Transverse colon (tissue), 4 donors: ENCODE data around the gene NXPH4. TPM values are rescaled to one million over a fixed set of nuclear protein-coding genes. Genes with fewer than 3 reads are reported as not detected.

Experiments
- DNase-seq: peaks from one replicate; pipeline ENCODE4 v3.0.0-alpha.2; 2019
- H3K27ac ChIP-seq, 4 donors: fragments of 200-600 bp; sonication (generic); 2 replicates each; pipeline ENCODE4 v1.5.1; 2016 to 2018; ENCODE audit warnings: inconsistent platforms in 4 of 4
- H3K27me3 ChIP-seq: fragments of 200-600 bp; sonication (generic); 2 replicates; pipeline ENCODE4 v1.5.1; 2017; ENCODE audit warnings: inconsistent platforms
- H3K36me3 ChIP-seq, 4 donors: fragments of 200-600 bp; sonication (generic); 2 replicates each; pipeline ENCODE4 v1.5.1; 2017 to 2019; ENCODE audit warnings: inconsistent platforms in 4 of 4
- H3K4me1 ChIP-seq, 4 donors: fragments of 200-600 bp; sonication (generic); 2 replicates each; pipeline ENCODE4 v1.5.1; 2017 to 2020; ENCODE audit warnings: inconsistent platforms in 4 of 4
- H3K4me3 ChIP-seq, 4 donors: fragments of 200-600 bp; sonication (generic); 1 replicate in 1 of 4; 2 replicates in 3 of 4; pipeline versions ENCODE4 v1.5.1 to v1.6.1; 2017 to 2019; ENCODE audit warnings: inconsistent platforms in 4 of 4
- H3K9me3 ChIP-seq, 2 donors: fragments of 200-600 bp; sonication (generic); 2 replicates each; pipeline ENCODE4 v1.5.1; 2017 to 2019; ENCODE audit warnings: inconsistent platforms in 2 of 2
- CTCF ChIP-seq, 5 experiments: fragments of 200-600 bp in 3 of 5; fragments of 450-650 bp in 2 of 5; sonication (generic) in 3 of 5; IDR thresholded peaks; 1 replicate in 2 of 5; 2 replicates in 3 of 5; pipeline ENCODE4 v1.5.1; 2016 to 2017; ENCODE audit warnings: antibody characterized with exemption in 5 of 5, inconsistent platforms in 3 of 5, mild to moderate bottlenecking in 2 of 5, moderate library complexity in 1 of 5
- EP300 ChIP-seq: sonication (generic); formaldehyde crosslinking; IDR thresholded peaks from one replicate; pipeline ENCODE4 v1.6.1; 2017; ENCODE audit warnings: antibody characterized with exemption, low read depth
- POLR2A ChIP-seq: fragments of 450-650 bp; IDR thresholded peaks from one replicate; pipeline ENCODE4 v1.6.1; 2016; ENCODE audit warnings: antibody characterized with exemption, mild to moderate bottlenecking, moderate library complexity
- POLR2AphosphoS5 ChIP-seq, 3 donors: sonication (generic); formaldehyde crosslinking; IDR thresholded peaks; one replicate each; pipeline ENCODE4 v1.6.1; 2016; ENCODE audit warnings: antibody characterized with exemption in 3 of 3
- WGBS, 2 donors: methylation state at CpG; one replicate each; pipeline ENCODE4 v1.1.5; 2018; ENCODE audit warnings: low coverage in 1 of 2; 5-methylcytosine and 5-hydroxymethylcytosine counted together
- in situ Hi-C, 4 donors: fragments of 200-750 bp; cut with MboI; loops; one replicate each; pipeline versions ENCODE4 v1.15.0 to v1.15.1; 2017; ENCODE audit warnings: low sequenced_read_pairs in 3 of 4, low pct_ligation_motif_present in 1 of 4, low pct_unique_long_range_greater_than_20kb in 1 of 4
- intact Hi-C: fragments of 100-400 bp; cut with DNase I; formaldehyde crosslinking; loops from one replicate; pipeline ENCODE4 v1.15.1; 2023; ENCODE audit warnings: low total_unique reads
- total RNA-seq, 4 donors: library from RNA; depleted of rRNA; stranded (reverse); fragments of >200 nt; gene quantifications; one replicate each; pipeline ENCODE4 v1.1.0, GENCODE V29; 2016

The NXPH4 gene
- total RNA-seq, 4 donors from 2014 or later, result not detected

GRCh38 chr12:57225680-57226210 is 9.2 kb downstream of the NXPH4 start:
- H3K9me3 ChIP-seq, result no peaks in the 10 kb centered on the region
- no peak overlapping the region for H3K27ac ChIP-seq
- DNase-seq, result no peak
- peaks cover 66% of the 10 kb centered on the region for H3K27me3 ChIP-seq
- 38 to 48% methylated on average over 10 to 18 of the region's 18 CpGs for WGBS, 2 donors
- intact Hi-C loops (no loop called here), in situ Hi-C loops (no loop called here)
- H3K4me3 ChIP-seq, result no peak overlapping the region
- peaks cover 19 to 45% (median 30%) of the 10 kb centered on the region in 4 donors for H3K4me1 ChIP-seq
- no peak for TF ChIP-seq EP300
- TF ChIP-seq POLR2AphosphoS5 (IDR thresholded peaks at IDR 0.05), result no peak
- no peak for TF ChIP-seq POLR2A
- TF ChIP-seq CTCF (IDR thresholded peaks at IDR 0.05), result no peak
- H3K36me3 ChIP-seq, result no peaks in the 10 kb centered on the region

DNA sequence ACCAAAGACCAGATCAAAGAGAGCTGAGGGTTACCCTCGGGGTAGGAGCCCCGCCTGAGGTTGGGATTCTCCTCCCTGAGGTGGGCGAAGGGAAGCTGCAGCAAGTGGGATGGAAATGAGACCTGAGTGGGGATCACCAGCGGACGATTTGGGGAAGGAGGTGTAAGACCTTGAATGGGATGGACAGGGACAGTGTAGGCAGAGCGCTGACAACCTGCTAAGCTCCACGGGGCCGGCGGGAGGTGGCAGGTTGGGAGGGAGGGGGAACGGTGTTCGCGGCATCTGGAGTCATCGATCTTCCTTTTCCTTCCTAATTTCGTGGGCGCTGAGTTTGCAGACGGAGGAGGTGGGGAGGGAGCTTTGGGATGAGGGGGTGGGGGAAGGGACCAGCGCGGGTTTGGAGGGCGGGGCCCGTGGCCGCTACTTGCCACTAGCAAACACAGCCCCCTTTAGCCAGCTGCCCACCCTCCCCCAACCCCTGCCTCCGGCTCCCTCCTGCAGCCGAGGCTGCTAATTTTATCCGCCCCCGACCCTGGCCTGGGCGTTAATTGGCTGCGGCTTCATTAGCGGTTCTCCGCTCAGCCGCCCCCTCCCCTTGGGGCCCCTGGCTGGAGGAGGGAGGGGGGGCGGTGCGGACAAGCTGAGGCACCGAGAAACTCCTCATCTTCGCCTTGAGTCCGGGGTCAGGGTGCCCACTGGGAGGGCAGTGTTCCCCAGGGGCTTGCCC is 10.2 kb downstream of the NXPH4 start:
- H3K27me3 ChIP-seq, result peaks cover 56% of the 10 kb centered on the region
- no peak for DNase-seq
- no peak overlapping the region for H3K4me3 ChIP-seq
- in situ Hi-C loops (no loop called here), intact Hi-C loops (no loop called here)
- no peaks in the 10 kb centered on the region for H3K36me3 ChIP-seq
- no peaks in the 10 kb centered on the region for H3K9me3 ChIP-seq
- no peak overlapping the region for H3K27ac ChIP-seq
- WGBS, 2 donors, result 20 to 21% methylated on average over 12 to 33 of the region's 35 CpGs
- no peak for TF ChIP-seq CTCF (IDR thresholded peaks at IDR 0.05)
- no peak for TF ChIP-seq POLR2A
- TF ChIP-seq EP300, result no peak
- TF ChIP-seq POLR2AphosphoS5 (IDR thresholded peaks at IDR 0.05), result no peak
- peaks cover 19 to 48% (median 31%) of the 10 kb centered on the region in 4 donors for H3K4me1 ChIP-seq

- TF ChIP-seq EP300 (no peak), CTCF (IDR thresholded peaks at IDR 0.05) (no peak)
- intact Hi-C loops, result no loop called here
- no peak for DNase-seq
- no peak overlapping the region for H3K4me3 ChIP-seq
- peaks cover 0 to under 1% (median 0%) of the 10 kb centered on the region in 4 donors for H3K36me3 ChIP-seq
- no peak overlapping the region for H3K27ac ChIP-seq
- 44 to 47% methylated on average over 3 to 7 of the region's 8 CpGs for WGBS, 2 donors
- peaks cover 48% of the 10 kb centered on the region for H3K27me3 ChIP-seq
- H3K9me3 ChIP-seq, result no peaks in the 10 kb centered on the region
- in situ Hi-C loops, result no loop called here
- H3K4me1 ChIP-seq, result peaks cover 19 to 48% (median 31%) of the 10 kb centered on the region in 4 donors
Observed at GRCh38 chr12:57227315-57228115, 10.9 kb downstream of the NXPH4 start.

GRCh38 chr12:57229046-57229633 is 12.5 kb downstream of the NXPH4 start:
- in situ Hi-C loops (no loop called here), intact Hi-C loops (no loop called here)
- Histone ChIP-seq H3K9me3 (no peaks in the 10 kb centered on the region), H3K36me3 (peaks cover 0 to 16% (median 0%) of the 10 kb centered on the region in 4 donors), H3K27me3 (peaks cover 32% of the 10 kb centered on the region), H3K27ac (peak overlapping the region in 3 of 4 donors; percentile 74 to 84 (median 76)), H3K4me3 (peak overlapping the region in 3 of 4 donors; percentile 51 to 75 (median 58)), H3K4me1 (peaks cover 19 to 48% (median 31%) of the 10 kb centered on the region in 4 donors)
- 12% methylated on average over 9 of the region's 9 CpGs; no CpG with 5 or more reads in 1 of the 2 donors for WGBS, 2 donors
- TF ChIP-seq EP300 (no peak), CTCF (IDR thresholded peaks at IDR 0.05) (peak; percentile 10 to 55 (median 30)), POLR2AphosphoS5 (IDR thresholded peaks at IDR 0.05) (no peak), POLR2A (no peak)
- DNase-seq, result no peak
